Sigmoid colon (tissue), 3 donors: ENCODE measurements around the gene PTBP2.

Experiments used
- POLR2A ChIP-seq, 2 donors: fragments of 450-650 bp; IDR thresholded peaks; one replicate each; pipeline ENCODE4 v1.6.1; 2016; ENCODE audit warnings: antibody characterized with exemption in 2 of 2, mild to moderate bottlenecking in 2 of 2, moderate library complexity in 2 of 2
- TF ChIP-seq, protein P1 (sequence below), 4 experiments: fragments of 450-650 bp in 3 of 4; fragments of 200-600 bp in 1 of 4; IDR thresholded peaks; one replicate each; pipeline ENCODE4 v1.5.1; 2016 to 2019; ENCODE audit warnings: antibody characterized with exemption in 4 of 4, mild to moderate bottlenecking in 3 of 4, moderate library complexity in 2 of 4

DNA sequence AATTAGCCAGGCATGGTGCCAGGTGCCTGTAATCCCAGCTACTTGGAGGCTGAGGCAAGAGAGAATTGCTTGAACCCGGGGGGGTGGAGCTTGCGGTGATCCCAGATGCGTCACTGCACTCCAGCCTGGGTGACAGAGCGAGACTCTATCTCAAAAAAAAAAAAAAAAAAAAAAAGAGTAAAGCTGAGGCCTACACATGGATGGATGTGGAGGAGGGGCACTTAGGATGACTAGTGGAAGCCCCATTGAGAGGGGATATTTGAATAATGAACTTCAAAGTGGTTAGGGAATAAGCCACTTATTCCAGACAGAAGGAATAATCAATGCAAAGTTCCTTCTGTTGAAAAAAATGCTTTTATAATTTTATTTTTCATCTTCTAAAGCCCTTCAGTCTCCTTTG is 51.4 kb downstream of the PTBP2 start:
- TF ChIP-seq, protein P1, sequence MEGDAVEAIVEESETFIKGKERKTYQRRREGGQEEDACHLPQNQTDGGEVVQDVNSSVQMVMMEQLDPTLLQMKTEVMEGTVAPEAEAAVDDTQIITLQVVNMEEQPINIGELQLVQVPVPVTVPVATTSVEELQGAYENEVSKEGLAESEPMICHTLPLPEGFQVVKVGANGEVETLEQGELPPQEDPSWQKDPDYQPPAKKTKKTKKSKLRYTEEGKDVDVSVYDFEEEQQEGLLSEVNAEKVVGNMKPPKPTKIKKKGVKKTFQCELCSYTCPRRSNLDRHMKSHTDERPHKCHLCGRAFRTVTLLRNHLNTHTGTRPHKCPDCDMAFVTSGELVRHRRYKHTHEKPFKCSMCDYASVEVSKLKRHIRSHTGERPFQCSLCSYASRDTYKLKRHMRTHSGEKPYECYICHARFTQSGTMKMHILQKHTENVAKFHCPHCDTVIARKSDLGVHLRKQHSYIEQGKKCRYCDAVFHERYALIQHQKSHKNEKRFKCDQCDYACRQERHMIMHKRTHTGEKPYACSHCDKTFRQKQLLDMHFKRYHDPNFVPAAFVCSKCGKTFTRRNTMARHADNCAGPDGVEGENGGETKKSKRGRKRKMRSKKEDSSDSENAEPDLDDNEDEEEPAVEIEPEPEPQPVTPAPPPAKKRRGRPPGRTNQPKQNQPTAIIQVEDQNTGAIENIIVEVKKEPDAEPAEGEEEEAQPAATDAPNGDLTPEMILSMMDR (IDR thresholded peaks at IDR 0.05): no peak
- TF ChIP-seq POLR2A (IDR thresholded peaks at IDR 0.05): no peak
